ENCODE results near the gene NFASC. TPM values are rescaled to one million over a fixed set of nuclear protein-coding genes. Genes with fewer than 3 reads are reported as not detected.

Gene NFASC
- total RNA-seq, 2 donors from 2014 or later: 0.27 TPM; not detected in 1

DNA sequence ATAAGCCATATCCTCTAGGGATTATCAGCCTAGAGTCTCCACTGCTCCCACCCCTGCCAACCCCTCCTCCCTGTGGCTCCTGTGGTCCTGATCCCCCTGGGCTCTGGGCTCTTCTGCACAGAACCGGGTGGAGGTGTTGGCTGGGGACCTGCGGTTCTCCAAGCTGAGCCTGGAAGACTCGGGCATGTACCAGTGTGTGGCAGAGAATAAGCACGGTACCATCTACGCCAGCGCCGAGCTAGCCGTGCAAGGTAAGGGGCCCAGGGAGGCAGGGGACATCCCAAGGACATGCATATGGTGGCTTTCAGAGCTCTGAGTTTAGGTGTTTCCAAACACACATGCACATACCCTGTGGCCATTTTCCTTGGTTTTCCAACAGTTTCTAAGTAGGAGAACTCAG lies 191.7 kb downstream of the NFASC start:
- Mint-ChIP-seq H3K4me1 (peaks cover 2% of the 10 kb centered on the region), H3K36me3 (ENCODE audit: low read depth) (no peaks in the 10 kb centered on the region), H3K27ac (no peak overlapping the region), H3K4me3 (no peak overlapping the region), H3K27me3 (no peaks in the 10 kb centered on the region)
- DNase-seq (no peak), ATAC-seq (no peak)
- no peaks in the 10 kb centered on the region for H3K9me3 ChIP-seq (ENCODE audit: control insufficient read depth, low read length, poor library complexity, severe bottlenecking)

DNA sequence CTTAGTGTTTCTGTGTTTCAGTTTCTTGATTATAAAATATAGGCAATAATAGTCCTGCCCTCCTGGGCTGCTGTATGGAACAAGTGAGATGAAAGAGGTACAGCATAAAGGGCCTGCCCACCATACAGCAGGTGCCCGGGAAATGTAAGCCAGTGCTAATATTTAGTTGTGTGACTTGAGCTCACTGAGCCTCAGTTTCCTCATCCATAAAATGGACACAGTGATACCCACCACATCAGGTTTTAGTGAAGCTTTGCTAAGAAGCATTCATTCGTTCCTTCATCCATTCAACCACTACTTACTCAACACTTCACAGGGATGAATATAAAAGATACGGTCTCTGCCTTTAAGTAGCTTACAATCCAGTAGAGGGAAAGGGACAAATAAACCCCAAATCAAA lies 192.2 kb downstream of the NFASC start:
- H3K9me3 ChIP-seq (ENCODE audit: control insufficient read depth, low read length, poor library complexity, severe bottlenecking): no peaks in the 10 kb centered on the region
- no peak overlapping the region for H3K4me3 Mint-ChIP-seq
- DNase-seq (no peak), ATAC-seq (no peak)
- H3K27me3 Mint-ChIP-seq: no peaks in the 10 kb centered on the region
- H3K4me1 Mint-ChIP-seq: peaks cover 2% of the 10 kb centered on the region
- no peak overlapping the region for H3K27ac Mint-ChIP-seq
- H3K36me3 Mint-ChIP-seq (ENCODE audit: low read depth): no peaks in the 10 kb centered on the region

DNA sequence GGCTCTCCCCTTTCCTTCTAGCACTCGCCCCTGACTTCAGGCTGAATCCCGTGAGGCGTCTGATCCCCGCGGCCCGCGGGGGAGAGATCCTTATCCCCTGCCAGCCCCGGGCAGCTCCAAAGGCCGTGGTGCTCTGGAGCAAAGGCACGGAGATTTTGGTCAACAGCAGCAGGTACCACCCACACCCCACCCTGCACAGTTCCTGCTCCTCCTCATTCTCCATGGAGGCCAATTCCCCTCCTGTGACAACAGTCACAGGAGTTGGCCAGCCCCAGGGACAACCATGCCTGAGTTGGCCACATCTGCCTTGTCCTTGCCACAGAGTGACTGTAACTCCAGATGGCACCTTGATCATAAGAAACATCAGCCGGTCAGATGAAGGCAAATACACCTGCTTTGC lies 193.6 kb downstream of the NFASC start:
- Mint-ChIP-seq H3K4me3 (no peak overlapping the region), H3K27ac (no peak overlapping the region), H3K4me1 (peaks cover 2% of the 10 kb centered on the region), H3K27me3 (no peaks in the 10 kb centered on the region), H3K36me3 (ENCODE audit: low read depth) (no peaks in the 10 kb centered on the region)
- DNase-seq: no peak
- no peak for ATAC-seq
- no peaks in the 10 kb centered on the region for H3K9me3 ChIP-seq (ENCODE audit: control insufficient read depth, low read length, poor library complexity, severe bottlenecking)

DNA sequence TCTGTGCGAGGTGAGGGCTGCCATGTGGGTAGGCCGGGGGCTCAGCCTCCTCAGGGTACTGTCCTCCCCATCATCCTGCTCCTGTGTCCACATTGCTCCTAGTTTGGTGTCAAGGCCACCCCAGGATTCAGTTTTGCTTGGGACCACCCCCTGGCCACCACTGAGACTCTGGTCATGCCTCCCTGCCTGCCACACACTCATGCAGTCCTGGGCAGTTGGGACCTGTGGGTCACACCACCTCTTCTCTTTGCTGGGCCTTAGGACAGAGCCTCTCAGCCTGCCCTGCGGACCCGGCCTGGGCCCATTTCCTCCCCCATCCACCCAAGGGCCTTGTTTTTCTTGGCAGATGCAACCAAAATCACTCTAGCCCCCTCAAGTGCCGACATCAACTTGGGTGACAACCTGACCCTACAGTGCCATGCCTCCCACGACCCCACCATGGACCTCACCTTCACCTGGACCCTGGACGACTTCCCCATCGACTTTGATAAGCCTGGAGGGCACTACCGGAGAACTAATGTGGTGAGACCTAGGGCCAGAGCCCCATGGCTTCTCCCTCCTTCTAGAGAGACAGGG lies 194.2 kb downstream of the NFASC start:
- Mint-ChIP-seq H3K4me1 (peaks cover 2% of the 10 kb centered on the region), H3K36me3 (ENCODE audit: low read depth) (no peaks in the 10 kb centered on the region), H3K27me3 (no peaks in the 10 kb centered on the region), H3K27ac (no peak overlapping the region), H3K4me3 (no peak overlapping the region)
- DNase-seq: no peak
- no peak for ATAC-seq
- H3K9me3 ChIP-seq (ENCODE audit: control insufficient read depth, low read length, poor library complexity, severe bottlenecking): no peaks in the 10 kb centered on the region

DNA sequence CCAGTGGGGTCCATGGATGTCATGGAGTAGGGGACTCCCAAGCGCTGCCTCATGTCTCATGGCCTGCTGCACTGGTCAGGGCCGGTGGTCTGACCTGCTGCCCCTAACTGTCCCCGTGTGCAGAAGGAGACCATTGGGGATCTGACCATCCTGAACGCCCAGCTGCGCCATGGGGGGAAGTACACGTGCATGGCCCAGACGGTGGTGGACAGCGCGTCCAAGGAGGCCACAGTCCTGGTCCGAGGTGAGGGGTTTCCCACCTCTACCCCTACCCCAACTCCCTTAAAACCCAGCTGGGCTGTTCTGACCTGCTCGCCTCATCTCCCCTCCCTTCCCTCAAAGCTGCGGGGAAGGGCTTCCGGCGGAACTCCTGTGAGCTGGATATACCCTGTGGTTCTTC lies 195.0 kb downstream of the NFASC start:
- ATAC-seq (no peak), DNase-seq (no peak)
- Mint-ChIP-seq H3K4me3 (no peak overlapping the region), H3K27ac (no peak overlapping the region), H3K27me3 (no peaks in the 10 kb centered on the region), H3K4me1 (peaks cover 2% of the 10 kb centered on the region), H3K36me3 (ENCODE audit: low read depth) (no peaks in the 10 kb centered on the region)
- H3K9me3 ChIP-seq (ENCODE audit: control insufficient read depth, low read length, poor library complexity, severe bottlenecking): no peaks in the 10 kb centered on the region

DNA sequence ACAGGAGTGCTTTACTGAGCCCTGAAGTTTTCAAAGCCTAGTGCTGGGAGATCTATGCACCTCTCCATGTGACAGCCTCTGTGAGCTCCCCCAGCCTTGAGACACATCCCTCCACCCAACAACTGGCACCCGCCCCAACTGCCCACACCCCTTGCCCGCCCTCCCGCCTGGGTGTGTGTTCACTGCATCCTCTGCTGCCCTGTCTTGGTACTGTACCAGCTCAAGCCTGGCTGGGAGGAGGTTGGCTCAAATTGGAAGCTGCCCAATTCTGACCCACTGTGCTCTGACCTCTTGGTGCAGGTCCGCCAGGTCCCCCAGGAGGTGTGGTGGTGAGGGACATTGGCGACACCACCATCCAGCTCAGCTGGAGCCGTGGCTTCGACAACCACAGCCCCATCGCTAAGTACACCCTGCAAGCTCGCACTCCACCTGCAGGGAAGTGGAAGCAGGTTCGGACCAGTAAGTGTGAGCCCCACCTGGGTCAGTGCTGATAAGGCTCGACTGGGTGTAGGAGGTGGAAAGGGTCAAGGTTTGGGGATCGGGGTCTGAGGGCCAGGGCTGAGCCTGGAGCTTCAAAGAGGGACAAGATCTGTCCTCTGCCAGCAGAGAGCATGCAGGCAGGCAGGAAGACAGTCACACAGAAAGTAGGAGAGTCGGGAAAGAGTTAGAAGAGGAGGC lies 195.6 kb downstream of the NFASC start:
- H3K36me3 Mint-ChIP-seq (ENCODE audit: low read depth): no peaks in the 10 kb centered on the region
- no peaks in the 10 kb centered on the region for H3K27me3 Mint-ChIP-seq
- H3K9me3 ChIP-seq (ENCODE audit: control insufficient read depth, low read length, poor library complexity, severe bottlenecking): no peaks in the 10 kb centered on the region
- peaks cover 2% of the 10 kb centered on the region for H3K4me1 Mint-ChIP-seq
- no peak overlapping the region for H3K4me3 Mint-ChIP-seq
- ATAC-seq (no peak), DNase-seq (no peak)
- no peak overlapping the region for H3K27ac Mint-ChIP-seq

DNA sequence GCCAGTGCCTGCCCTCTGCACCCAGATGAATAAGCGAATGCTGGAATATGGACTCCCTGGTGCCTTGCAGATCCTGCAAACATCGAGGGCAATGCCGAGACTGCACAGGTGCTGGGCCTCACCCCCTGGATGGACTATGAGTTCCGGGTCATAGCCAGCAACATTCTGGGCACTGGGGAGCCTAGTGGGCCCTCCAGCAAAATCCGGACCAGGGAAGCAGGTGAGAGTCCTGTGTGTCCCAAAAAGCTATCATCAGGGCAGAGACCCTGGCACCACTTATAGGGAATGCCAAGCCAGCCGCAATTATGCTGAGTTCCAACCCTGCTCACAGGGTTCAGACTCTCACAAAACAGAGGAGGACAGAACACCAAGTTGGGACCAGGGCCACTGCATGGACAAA lies 196.4 kb downstream of the NFASC start:
- no peaks in the 10 kb centered on the region for H3K9me3 ChIP-seq (ENCODE audit: control insufficient read depth, low read length, poor library complexity, severe bottlenecking)
- no peaks in the 10 kb centered on the region for H3K36me3 Mint-ChIP-seq (ENCODE audit: low read depth)
- H3K27ac Mint-ChIP-seq: no peak overlapping the region
- no peaks in the 10 kb centered on the region for H3K4me1 Mint-ChIP-seq
- DNase-seq: no peak
- no peak overlapping the region for H3K4me3 Mint-ChIP-seq
- no peaks in the 10 kb centered on the region for H3K27me3 Mint-ChIP-seq
- no peak for ATAC-seq

DNA sequence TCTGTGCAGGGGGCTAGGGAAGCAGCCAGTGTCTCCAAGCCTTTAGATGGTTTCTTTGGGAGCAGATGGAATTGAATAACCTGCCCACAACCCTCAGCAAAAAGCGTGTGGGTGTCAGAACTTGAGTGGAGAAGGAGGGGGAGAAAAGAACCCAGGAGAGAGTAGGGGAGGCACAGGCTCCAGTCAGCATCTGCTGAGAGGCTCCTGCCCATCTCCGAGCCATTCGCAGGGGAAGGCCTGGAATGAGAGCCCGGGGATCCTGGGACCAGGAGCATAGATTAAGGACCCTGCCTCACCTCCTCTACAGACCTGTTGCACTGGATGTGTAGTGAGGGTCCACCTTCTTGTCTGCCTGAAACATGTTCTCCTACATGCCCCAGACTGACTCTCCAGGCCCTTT lies 197.3 kb downstream of the NFASC start:
- ATAC-seq (no peak), DNase-seq (no peak)
- no peaks in the 10 kb centered on the region for H3K4me1 Mint-ChIP-seq
- no peaks in the 10 kb centered on the region for H3K27me3 Mint-ChIP-seq
- H3K9me3 ChIP-seq (ENCODE audit: control insufficient read depth, low read length, poor library complexity, severe bottlenecking): no peaks in the 10 kb centered on the region
- no peak overlapping the region for H3K27ac Mint-ChIP-seq
- no peaks in the 10 kb centered on the region for H3K36me3 Mint-ChIP-seq (ENCODE audit: low read depth)
- H3K4me3 Mint-ChIP-seq: no peak overlapping the region

DNA sequence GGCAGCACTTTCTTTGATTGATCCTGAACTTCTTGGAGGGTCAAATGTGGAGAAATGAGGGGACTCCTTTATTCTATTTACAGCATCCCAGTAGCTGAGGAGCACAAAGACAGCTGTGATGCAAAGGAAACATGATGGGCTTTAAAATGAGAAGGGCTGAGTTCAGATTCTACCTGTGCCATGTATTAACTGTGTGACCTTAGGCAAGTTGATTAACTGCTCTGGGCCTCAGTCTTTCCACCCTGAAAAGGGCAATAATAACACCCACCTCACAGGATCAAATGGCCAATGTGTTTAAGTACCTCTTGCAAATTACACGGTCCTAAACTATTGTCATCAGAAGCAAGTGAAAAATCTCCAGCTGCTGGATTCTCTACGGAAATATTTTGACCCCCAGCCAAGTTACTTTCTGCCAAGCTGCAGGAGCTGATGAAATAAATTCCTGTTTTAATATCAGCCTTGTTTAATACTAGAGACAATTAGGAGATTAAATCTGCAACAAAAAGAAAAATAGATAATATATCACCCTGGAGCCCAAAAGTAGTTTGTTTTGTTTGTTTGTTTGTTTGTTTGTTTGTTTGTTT lies 197.9 kb downstream of the NFASC start:
- H3K4me3 Mint-ChIP-seq: no peak overlapping the region
- no peaks in the 10 kb centered on the region for H3K27me3 Mint-ChIP-seq
- H3K4me1 Mint-ChIP-seq: no peaks in the 10 kb centered on the region
- ATAC-seq (no peak), DNase-seq (no peak)
- H3K27ac Mint-ChIP-seq: no peak overlapping the region
- H3K36me3 Mint-ChIP-seq (ENCODE audit: low read depth): no peaks in the 10 kb centered on the region
- H3K9me3 ChIP-seq (ENCODE audit: control insufficient read depth, low read length, poor library complexity, severe bottlenecking): no peaks in the 10 kb centered on the region

DNA sequence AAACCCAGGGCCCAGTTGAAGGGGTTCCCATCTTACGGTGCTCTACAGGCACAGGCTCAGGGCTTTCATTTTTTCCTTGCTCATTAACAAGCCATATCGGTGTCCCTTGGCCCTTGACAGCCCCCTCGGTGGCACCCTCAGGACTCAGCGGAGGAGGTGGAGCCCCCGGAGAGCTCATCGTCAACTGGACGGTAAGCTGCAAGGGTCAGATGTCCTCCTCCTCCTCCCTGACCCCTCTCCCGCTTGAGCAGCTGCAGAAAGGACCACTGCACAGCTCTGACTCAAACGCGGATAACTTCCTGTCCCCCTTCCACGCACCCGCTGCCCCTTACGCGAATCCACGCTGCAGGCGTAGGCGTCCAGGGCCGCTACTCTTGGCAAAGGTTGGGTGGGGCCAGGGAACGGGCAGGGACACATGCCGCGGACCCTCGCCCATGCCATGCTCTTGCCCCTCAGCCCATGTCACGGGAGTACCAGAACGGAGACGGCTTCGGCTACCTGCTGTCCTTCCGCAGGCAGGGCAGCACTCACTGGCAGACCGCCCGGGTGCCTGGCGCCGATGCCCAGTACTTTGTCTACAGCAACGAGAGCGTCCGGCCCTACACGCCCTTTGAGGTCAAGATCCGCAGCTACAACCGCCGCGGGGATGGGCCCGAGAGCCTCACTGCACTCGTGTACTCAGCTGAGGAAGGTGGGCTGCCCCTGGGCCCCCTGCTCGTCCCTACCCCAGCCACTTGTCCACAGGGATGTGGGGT lies 198.9 kb downstream of the NFASC start:
- ATAC-seq: no peak
- Mint-ChIP-seq H3K27me3 (no peaks in the 10 kb centered on the region), H3K36me3 (ENCODE audit: low read depth) (no peaks in the 10 kb centered on the region), H3K4me3 (no peak overlapping the region), H3K4me1 (no peaks in the 10 kb centered on the region), H3K27ac (no peak overlapping the region)
- DNase-seq: no peak
- H3K9me3 ChIP-seq (ENCODE audit: control insufficient read depth, low read length, poor library complexity, severe bottlenecking): no peaks in the 10 kb centered on the region

DNA sequence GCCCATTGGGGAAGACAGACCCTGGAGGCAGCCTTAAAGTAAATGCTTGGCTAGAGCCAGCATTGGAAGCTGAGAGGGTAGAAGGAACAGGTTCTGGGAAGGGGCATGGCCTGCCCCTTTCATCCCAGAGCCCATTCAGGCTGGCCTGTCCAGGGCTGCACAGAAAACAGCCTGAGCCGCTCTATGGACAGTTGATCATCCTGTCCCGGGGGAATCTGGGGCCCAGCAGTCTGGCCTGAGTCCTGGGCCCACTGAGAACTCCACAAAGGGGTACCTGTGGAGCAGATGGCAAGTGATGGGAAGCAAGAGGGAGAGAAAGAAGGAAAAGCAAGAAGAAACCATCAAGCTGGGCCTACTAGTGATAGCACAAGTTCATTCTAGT lies 200.4 kb downstream of the NFASC start:
- ATAC-seq: no peak
- no peak overlapping the region for H3K4me3 Mint-ChIP-seq
- H3K27ac Mint-ChIP-seq: peak overlapping the region; percentile 57
- no peaks in the 10 kb centered on the region for H3K27me3 Mint-ChIP-seq
- no peaks in the 10 kb centered on the region for H3K9me3 ChIP-seq (ENCODE audit: control insufficient read depth, low read length, poor library complexity, severe bottlenecking)
- DNase-seq: no peak
- H3K36me3 Mint-ChIP-seq (ENCODE audit: low read depth): no peaks in the 10 kb centered on the region
- H3K4me1 Mint-ChIP-seq: no peaks in the 10 kb centered on the region

DNA sequence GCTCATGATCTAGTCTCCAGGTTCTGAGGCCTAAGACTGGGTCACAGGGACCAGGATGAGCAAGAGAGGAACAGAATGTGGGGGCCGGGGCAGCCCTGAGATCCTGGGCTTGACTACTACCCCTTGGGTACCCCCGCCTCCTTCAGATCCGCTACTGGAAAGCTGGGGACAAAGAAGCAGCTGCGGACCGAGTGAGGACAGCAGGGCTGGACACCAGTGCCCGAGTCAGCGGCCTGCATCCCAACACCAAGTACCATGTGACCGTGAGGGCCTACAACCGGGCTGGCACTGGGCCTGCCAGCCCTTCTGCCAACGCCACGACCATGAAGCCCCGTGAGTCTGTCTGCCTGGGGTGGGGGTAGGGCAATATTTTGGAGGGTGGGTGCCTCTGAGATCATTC lies 201.1 kb downstream of the NFASC start:
- Mint-ChIP-seq H3K4me1 (no peaks in the 10 kb centered on the region), H3K36me3 (ENCODE audit: low read depth) (no peaks in the 10 kb centered on the region), H3K4me3 (no peak overlapping the region), H3K27ac (no peak overlapping the region), H3K27me3 (no peaks in the 10 kb centered on the region)
- DNase-seq: no peak
- no peak for ATAC-seq
- no peaks in the 10 kb centered on the region for H3K9me3 ChIP-seq (ENCODE audit: control insufficient read depth, low read length, poor library complexity, severe bottlenecking)

DNA sequence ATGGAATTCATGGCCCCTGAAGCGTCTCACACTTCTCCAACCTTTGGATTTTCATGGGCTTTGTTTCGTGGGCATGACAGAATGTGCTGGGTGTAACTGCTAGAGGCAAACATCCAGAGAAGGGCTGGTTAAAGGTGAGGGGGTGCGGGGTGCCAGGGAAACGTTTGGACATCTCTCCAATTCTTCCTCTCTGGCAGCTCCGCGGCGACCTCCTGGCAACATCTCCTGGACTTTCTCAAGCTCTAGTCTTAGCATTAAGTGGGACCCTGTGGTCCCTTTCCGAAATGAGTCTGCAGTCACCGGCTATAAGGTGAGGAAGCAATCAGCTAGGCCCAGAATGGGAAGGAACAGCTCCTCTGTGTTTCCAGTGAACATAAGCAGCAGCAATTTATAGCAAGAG lies 201.6 kb downstream of the NFASC start:
- ATAC-seq (no peak), DNase-seq (no peak)
- Mint-ChIP-seq H3K27ac (no peak overlapping the region), H3K27me3 (no peaks in the 10 kb centered on the region), H3K36me3 (ENCODE audit: low read depth) (no peaks in the 10 kb centered on the region), H3K4me1 (no peaks in the 10 kb centered on the region), H3K4me3 (no peak overlapping the region)
- H3K9me3 ChIP-seq (ENCODE audit: control insufficient read depth, low read length, poor library complexity, severe bottlenecking): no peaks in the 10 kb centered on the region

Measured in T-helper 17 cell (primary cell).